ENCODE data around the gene C16orf54. TPM values are rescaled to one million over a fixed set of nuclear protein-coding genes. Genes with fewer than 3 reads are reported as not detected.
A peak's percentile ranks its signal among the peaks of the same experiment; 100 is the strongest.

C16orf54 gene
- total and polyA plus RNA-seq, 2 donors (not counting 3 experiments of a cell fraction or from before 2014, with no cell fraction given): not detected

DNA sequence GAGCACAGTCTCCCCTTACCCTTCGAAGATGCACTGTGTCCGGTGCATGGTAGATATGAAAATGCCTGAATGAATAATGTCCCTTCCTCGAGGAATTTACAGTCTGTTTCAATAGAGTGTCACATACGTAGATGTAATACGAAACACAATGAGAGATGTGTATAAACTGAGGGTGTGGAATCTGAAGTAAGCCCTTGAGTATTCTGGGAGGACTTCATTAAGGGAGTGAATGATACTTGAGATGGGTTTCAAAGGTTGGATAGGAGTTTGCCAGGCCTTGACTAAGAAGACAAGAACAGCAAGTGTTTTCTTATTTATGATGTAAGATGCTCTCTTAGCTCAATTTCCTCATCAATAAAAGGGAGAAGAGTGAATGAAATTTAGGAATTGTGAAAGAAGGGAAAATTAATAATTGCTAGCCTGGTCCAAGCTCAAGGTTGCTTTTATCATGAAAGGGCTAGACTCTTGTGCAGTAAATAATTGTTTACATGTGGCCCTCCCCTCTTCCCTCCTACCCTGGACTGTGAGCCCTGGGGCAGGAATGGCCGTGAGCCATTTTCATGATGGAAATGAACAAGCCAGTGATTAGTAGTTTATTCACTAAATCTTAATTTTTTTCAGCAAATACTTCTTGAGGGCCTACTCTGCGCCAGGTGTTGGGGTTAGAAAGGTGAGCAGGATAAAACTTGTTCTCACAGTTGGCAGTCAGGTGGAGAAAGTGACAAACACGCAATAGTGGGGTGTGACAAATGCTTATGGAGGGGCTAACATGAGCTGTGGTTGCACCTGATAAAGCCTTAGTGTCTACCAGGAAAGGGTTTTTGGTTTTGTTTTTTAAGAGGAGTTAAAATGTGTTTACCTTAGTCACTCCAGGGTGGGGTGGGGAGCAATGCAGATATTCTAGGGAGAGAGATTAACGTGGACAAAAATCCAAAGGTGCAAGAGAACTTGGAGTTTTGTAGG, 46.3 kb upstream of the C16orf54 start:
- Histone ChIP-seq H2AFZ (ENCODE audit: low read depth, low read length) (peak overlapping the region; percentile 97), H3K36me3 (ENCODE audit: control insufficient read depth in 2 of 2, extremely low read depth in 1 of 2, insufficient read depth in 2 of 2, low read length in 2 of 2) (peaks cover 0 to 3% of the 10 kb centered on the region in 2 experiments), H3K27me3 (ENCODE audit: control insufficient read depth in 2 of 2, insufficient read depth in 2 of 2, low read length in 2 of 2) (no peaks in the 10 kb centered on the region), H3K4me1 (ENCODE audit: control insufficient read depth, extremely low read depth, insufficient read depth, low read length) (peaks cover 21% of the 10 kb centered on the region), H4K20me1 (replicated peaks; ENCODE audit: control insufficient read depth, extremely low read depth, insufficient read depth, low read length) (no peaks in the 10 kb centered on the region), H3K4me2 (ENCODE audit: insufficient read depth, low read length) (peak overlapping the region; percentile 87), H3K9ac (replicated peaks; ENCODE audit: extremely low read depth, insufficient read depth, low read length) (no peak overlapping the region), H3K27ac (ENCODE audit: insufficient read depth, low read depth, low read length) (no peak overlapping the region), H3K9me3 (replicated peaks; ENCODE audit: control insufficient read depth, insufficient read depth, low read length) (no peaks in the 10 kb centered on the region), H3K4me3 (replicated peaks in 1 of 3; ENCODE audit: insufficient read depth in 1 of 3, low read depth in 1 of 3, low read length in 3 of 3) (peak overlapping the region; percentile 80 to 93 (median 88)), H3K79me2 (ENCODE audit: control insufficient read depth, insufficient read depth, low read length) (peaks cover 63% of the 10 kb centered on the region), H3K9me1 (replicated peaks; ENCODE audit: control insufficient read depth, extremely low read depth, insufficient read depth, low read length) (no peaks in the 10 kb centered on the region)
- ChIA-PET POLR2A (no interaction called here), CTCF (interaction anchor here (6.3 kb wide), 1 partner anchor 56 kb away, joined by 34 read pairs; no protein-coding TSS in a partner anchor)
- no TSS peak for BruUV-seq (replicated peaks)
- no peak for FAIRE-seq
- no peak for DNase-seq (ENCODE audit: low read depth, low spot score)
- TF ChIP-seq JUN (IDR thresholded peaks at IDR 0.05; ENCODE audit: borderline replicate concordance, insufficient read depth, insufficient read length, low read depth) (no peak), POLR2AphosphoS5 (IDR thresholded peaks at IDR 0.05; ENCODE audit: insufficient read depth, low read depth, low read length) (no peak), POLR2A (IDR thresholded peaks at IDR 0.05; ENCODE audit: low read depth, low read length) (no peak), EZH2 (IDR thresholded peaks at IDR 0.05; ENCODE audit: borderline replicate concordance, low read depth, low read length, severe bottlenecking) (no peak)
- dilution Hi-C loops (cut with MboI; ENCODE audit: extremely low pct_ligation_motif_present, low sequenced_read_pairs): no loop called here
- intact Hi-C loops (cut with micrococcal nuclease): loop anchor here (2.0 to 5.0 kb wide), 2 partner anchors 91 to 185 kb away; no protein-coding TSS in a partner anchor
